SU-DHL-6 (cell line): Measurements from ENCODE around the gene CENPF.

Experiments used
- H2AFZ ChIP-seq: fragments of 200-600 bp; sonication (generic); 2 replicates; pipeline ENCODE4 v1.6.1; 2014; ENCODE audit warnings: low read depth, mild to moderate bottlenecking, moderate library complexity, mixed read lengths, antibody characterized with exemption, low read length; ENCODE audit not compliant: severe bottlenecking
- H3F3A ChIP-seq: fragments of 200-600 bp; shearing (Covaris generic); 2 replicates; pipeline ENCODE4 v1.6.0; 2016; ENCODE audit warnings: antibody characterized with exemption, mild to moderate bottlenecking; ENCODE audit not compliant: insufficient read depth
- H3K27ac ChIP-seq: fragments of 200-600 bp; sonication (generic); 2 replicates; pipeline ENCODE4 v1.5.1; 2016; ENCODE audit warnings: low read depth, mild to moderate bottlenecking, low read length, moderate library complexity, mixed read lengths
- H3K27me3 ChIP-seq: fragments of 200-600 bp; sonication (generic), shearing (Covaris generic); 2 replicates; pipeline ENCODE4 v1.6.0; 2014; ENCODE audit warnings: mild to moderate bottlenecking, low read length
- H3K36me3 ChIP-seq: fragments of 200-600 bp; sonication (generic); 2 replicates; pipeline ENCODE4 v1.6.1; 2014; ENCODE audit warnings: mild to moderate bottlenecking, low read length, mixed read lengths
- H3K4me2 ChIP-seq: fragments of 300-600, 200-600 bp; shearing (Covaris generic), sonication (generic); 2 replicates; pipeline ENCODE4 v1.6.0; 2014; ENCODE audit warnings: low read length, low read depth, mild to moderate bottlenecking; ENCODE audit not compliant: poor library complexity, severe bottlenecking
- H3K4me3 ChIP-seq: fragments of 200-600 bp; sonication (generic); 2 replicates; pipeline ENCODE4 v1.5.1; 2014; ENCODE audit warnings: antibody characterized with exemption, low read length, mild to moderate bottlenecking, mixed read lengths; ENCODE audit not compliant: insufficient read depth, poor library complexity, severe bottlenecking
- H3K79me2 ChIP-seq: fragments of 200-600 bp; sonication (generic); 2 replicates; pipeline ENCODE4 v1.6.1; 2014; ENCODE audit warnings: mild to moderate bottlenecking, low read length, moderate library complexity; ENCODE audit not compliant: insufficient read depth
- H3K9ac ChIP-seq: fragments of 200-600 bp; sonication (generic); 2 replicates; pipeline ENCODE4 v1.7.0; 2014; ENCODE audit warnings: mild to moderate bottlenecking, low read length
- H3K9me2 ChIP-seq: fragments of 200-600 bp; sonication (generic); replicated peaks from 2 replicates; pipeline ENCODE4 v1.6.1; 2014; ENCODE audit warnings: low read length; ENCODE audit not compliant: insufficient read depth
- H3K9me3 ChIP-seq: fragments of 200-600 bp; sonication (generic); 2 replicates; pipeline ENCODE4 v1.6.1; 2014; ENCODE audit warnings: low read length, mixed read lengths; ENCODE audit not compliant: insufficient read depth
- H4K20me1 ChIP-seq: fragments of 200-600 bp; sonication (generic); 2 replicates; pipeline ENCODE4 v1.6.1; 2014; ENCODE audit warnings: low read depth, mild to moderate bottlenecking, antibody characterized with exemption, low read length, moderate library complexity, mixed read lengths
- CTCF ChIP-seq: fragments of 200-600 bp; sonication (generic); IDR thresholded peaks from one replicate; pipeline ENCODE4 v1.5.1; 2017; ENCODE audit warnings: antibody characterized with exemption, mild to moderate bottlenecking, low read length, moderate library complexity; ENCODE audit not compliant: insufficient read depth, poor library complexity, severe bottlenecking
- EZH2phosphoT487 ChIP-seq: fragments of 200-600 bp; sonication (generic), shearing (Covaris generic); conservative IDR thresholded peaks from 2 replicates; pipeline ENCODE4 v1.6.1; 2018; ENCODE audit warnings: mild to moderate bottlenecking, antibody characterized with exemption, low read length, moderate library complexity, mixed read lengths

CENPF gene

GRCh38 chr1:214579183-214579582, 23.8 kb upstream of the CENPF start:
- no peak overlapping the region for H3K27ac ChIP-seq
- H3K4me3 ChIP-seq: no peak overlapping the region
- H3K27me3 ChIP-seq: no peaks in the 10 kb centered on the region
- no peak overlapping the region for H2AFZ ChIP-seq
- TF ChIP-seq EZH2phosphoT487: no peak
- no peak for TF ChIP-seq CTCF
- no peaks in the 10 kb centered on the region for H3K9me2 ChIP-seq
- no peaks in the 10 kb centered on the region for H3K79me2 ChIP-seq
- no peaks in the 10 kb centered on the region for H3K36me3 ChIP-seq
- peaks cover 4% of the 10 kb centered on the region; the same call in 1 of the 2 replicates for H3K9me3 ChIP-seq
- no peak overlapping the region for H3K9ac ChIP-seq
- H3F3A ChIP-seq: no peaks in the 10 kb centered on the region
- no peaks in the 10 kb centered on the region for H4K20me1 ChIP-seq
- H3K4me2 ChIP-seq: no peak overlapping the region

- no peaks in the 10 kb centered on the region for H3K79me2 ChIP-seq
- H3K9me2 ChIP-seq: no peaks in the 10 kb centered on the region
- TF ChIP-seq EZH2phosphoT487 (no peak), CTCF (no peak)
- H3K27ac ChIP-seq: no peak overlapping the region
- no peak overlapping the region for H3K4me2 ChIP-seq
- H3K27me3 ChIP-seq: no peaks in the 10 kb centered on the region
- no peaks in the 10 kb centered on the region for H4K20me1 ChIP-seq
- H3K4me3 ChIP-seq: no peak overlapping the region
- H3K36me3 ChIP-seq: no peaks in the 10 kb centered on the region
- no peak overlapping the region for H2AFZ ChIP-seq
- H3K9me3 ChIP-seq: no peaks in the 10 kb centered on the region
- no peaks in the 10 kb centered on the region for H3F3A ChIP-seq
- no peak overlapping the region for H3K9ac ChIP-seq
Measured at GRCh38 chr1:214581785-214582184, 21.2 kb upstream of the CENPF start.

GRCh38 chr1:214582289-214582891, 20.6 kb upstream of the CENPF start:
- H2AFZ ChIP-seq: no peak overlapping the region
- H3K27ac ChIP-seq: no peak overlapping the region
- no peaks in the 10 kb centered on the region for H3K9me3 ChIP-seq
- no peaks in the 10 kb centered on the region for H3K9me2 ChIP-seq
- H4K20me1 ChIP-seq: no peaks in the 10 kb centered on the region
- TF ChIP-seq EZH2phosphoT487 (no peak), CTCF (no peak)
- H3K9ac ChIP-seq: no peak overlapping the region
- no peaks in the 10 kb centered on the region for H3K79me2 ChIP-seq
- H3K27me3 ChIP-seq: no peaks in the 10 kb centered on the region
- no peaks in the 10 kb centered on the region for H3F3A ChIP-seq
- H3K4me3 ChIP-seq: no peak overlapping the region
- H3K36me3 ChIP-seq: no peaks in the 10 kb centered on the region
- no peak overlapping the region for H3K4me2 ChIP-seq
